VCaP (cell line): ENCODE data around the gene CTBP2.

Experiments
- H3K27ac ChIP-seq: fragments of 450-650 bp; 2 replicates; pipeline ENCODE4 v1.5.1; 2017
- CTCF ChIP-seq: fragments of 450-650 bp; conservative IDR thresholded peaks from 2 replicates; pipeline ENCODE4 v1.5.1; 2017; ENCODE audit warnings: mild to moderate bottlenecking, moderate library complexity

The CTBP2 gene

GRCh38 chr10:125054669-125055268 is 105.6 kb downstream of the CTBP2 start:
- no peak overlapping the region for H3K27ac ChIP-seq
- TF ChIP-seq CTCF, result no peak

DNA sequence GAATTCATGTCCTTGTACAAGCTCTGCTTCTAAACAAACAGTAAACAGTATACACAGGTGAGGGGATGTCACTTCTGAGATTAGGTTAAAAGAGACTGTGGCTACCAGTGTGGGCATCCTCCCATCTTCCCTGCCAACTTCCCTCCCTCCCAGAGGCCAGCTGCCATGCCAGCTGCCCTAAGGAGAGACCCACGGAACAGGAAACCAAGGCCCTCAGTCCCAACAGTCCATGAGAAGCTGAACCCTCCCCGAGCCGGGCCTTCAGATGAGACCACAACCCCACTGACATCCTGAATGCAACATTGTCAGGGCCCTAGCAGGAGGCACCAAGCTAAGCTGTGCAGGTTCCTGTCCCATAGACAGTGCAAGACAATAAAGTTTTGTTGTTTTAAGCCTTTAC is 106.1 kb downstream of the CTBP2 start:
- no peak for TF ChIP-seq CTCF
- no peak overlapping the region for H3K27ac ChIP-seq

DNA sequence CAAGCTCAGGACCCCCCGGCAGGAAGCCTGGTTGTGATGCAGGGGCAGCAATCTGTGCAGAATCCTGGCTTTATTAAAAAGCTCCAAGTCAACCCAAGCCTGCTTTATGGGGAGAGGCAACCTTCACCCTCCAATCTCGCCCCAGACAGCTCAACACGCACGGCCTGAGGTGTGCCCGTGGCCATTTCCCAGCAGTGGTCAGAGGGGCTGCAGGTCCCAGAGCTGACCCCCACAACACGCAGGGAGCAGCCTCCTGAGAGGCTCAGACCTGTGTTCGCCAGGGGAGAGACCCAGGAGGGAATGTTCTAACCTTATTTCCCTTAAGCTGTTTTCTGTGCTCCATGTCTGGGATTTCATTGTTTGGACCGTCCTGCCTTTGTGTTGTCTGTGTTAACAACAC is 108.2 kb downstream of the CTBP2 start:
- no peak for TF ChIP-seq CTCF
- no peak overlapping the region for H3K27ac ChIP-seq

DNA sequence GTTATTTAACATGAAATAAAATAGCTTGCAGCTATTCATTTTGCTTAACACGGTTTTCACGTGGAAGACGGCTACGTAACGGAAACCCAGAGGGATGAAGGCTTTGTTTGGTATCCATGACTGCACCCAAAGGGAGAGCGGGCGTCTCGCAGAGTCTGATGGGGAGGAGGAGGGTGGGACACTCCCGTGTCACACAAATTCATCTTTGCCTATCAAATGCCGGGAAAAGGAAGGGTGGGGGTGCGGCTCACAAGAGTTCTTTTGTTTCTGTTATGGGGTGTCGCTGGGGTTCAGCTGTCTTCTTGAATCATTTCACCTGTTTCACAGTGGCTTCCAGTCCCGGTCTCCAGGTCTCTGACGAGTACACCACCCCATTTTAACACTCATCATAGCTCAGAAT is 110.0 kb downstream of the CTBP2 start:
- no peak overlapping the region for H3K27ac ChIP-seq
- no peak for TF ChIP-seq CTCF

DNA sequence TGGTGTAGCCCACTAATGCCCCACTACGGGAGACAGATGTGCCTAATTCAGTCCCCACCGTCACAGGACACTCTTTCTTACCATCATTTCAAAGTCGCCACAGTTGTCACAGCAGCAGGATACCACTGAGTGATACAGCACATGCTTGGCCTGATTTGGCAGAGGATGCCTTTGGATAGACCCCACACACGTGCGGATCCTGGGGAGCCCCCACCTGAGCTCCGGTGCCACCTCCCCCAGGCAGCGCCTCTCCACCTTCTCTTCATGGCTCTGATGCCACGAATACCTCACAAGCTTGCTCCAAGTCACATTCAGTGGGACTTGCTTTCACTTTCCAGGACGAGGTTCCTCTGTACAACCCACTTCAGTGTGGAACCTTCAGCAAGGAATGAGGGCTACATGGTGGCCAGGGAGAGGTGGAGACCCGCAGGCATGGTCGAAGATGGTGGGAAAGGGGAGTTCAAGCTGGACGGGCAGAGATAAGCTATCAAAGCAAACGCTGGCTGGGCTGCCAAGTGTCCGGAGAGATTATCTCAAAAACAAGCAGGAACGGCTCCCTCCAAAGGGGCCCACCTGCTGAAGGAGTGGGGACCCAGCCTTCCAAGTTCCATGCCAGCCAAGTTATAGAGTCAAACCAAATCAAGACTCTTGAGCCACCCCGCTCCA is 111.0 kb downstream of the CTBP2 start:
- TF ChIP-seq CTCF, result no peak
- H3K27ac ChIP-seq, result peak overlapping the region; percentile 24

GRCh38 chr10:125048094-125048864 is 112.1 kb downstream of the CTBP2 start:
- peak; percentile 88 for TF ChIP-seq CTCF

GRCh38 chr10:125043841-125044658 is 116.3 kb downstream of the CTBP2 start:
- H3K27ac ChIP-seq, result no peak overlapping the region
- TF ChIP-seq CTCF, result no peak

More at GRCh38 chr10:125048094-125048864, 112.1 kb downstream of the CTBP2 start:
- H3K27ac ChIP-seq, result peak overlapping the region; percentile 22
